ENCODE data around the gene ZCCHC7. TPM values are rescaled to one million over a fixed set of nuclear protein-coding genes. Genes with fewer than 3 reads are reported as not detected.

Gene ZCCHC7
- total RNA-seq, 1 experiment from 2014 or later, result 27.9 TPM

DNA sequence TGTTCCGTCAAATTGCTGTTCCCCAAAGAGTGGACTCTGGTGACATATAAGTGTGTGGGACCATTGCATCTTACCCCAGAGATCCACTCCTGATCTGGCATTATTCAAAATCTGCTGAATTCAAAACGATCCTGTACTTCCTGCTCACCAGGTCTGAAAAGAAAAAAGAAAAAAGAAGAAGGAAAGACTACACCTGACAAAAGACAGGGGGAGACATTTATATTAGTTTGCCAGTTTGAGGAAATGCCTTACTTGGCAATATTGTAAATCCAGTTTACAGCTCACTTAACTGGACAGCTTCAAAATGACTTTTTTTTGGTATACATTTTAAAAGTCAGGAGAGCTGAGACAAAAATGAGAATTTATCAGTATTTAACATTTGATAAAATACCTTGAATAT, 287.1 kb downstream of the ZCCHC7 start:
- no peak overlapping the region for H3K4me3 ChIP-seq (ENCODE audit: low read depth, low read length, poor library complexity, severe bottlenecking)
- H3K27ac ChIP-seq (ENCODE audit: low read depth, low read length, poor library complexity, severe bottlenecking), result no peak overlapping the region
- no peaks in the 10 kb centered on the region for H3K9me3 ChIP-seq (ENCODE audit: low read depth, low read length, poor library complexity, severe bottlenecking)
- POLR2A ChIA-PET (ENCODE audit: low non-redundant PET), result no interaction called here
- no TSS peak for BruUV-seq (replicated peaks)
- no peaks in the 10 kb centered on the region for H3K36me3 ChIP-seq (ENCODE audit: insufficient read depth, low read length, poor library complexity, severe bottlenecking)
- DNase-seq (ENCODE audit: low spot score), result no peak
- no peak for TF ChIP-seq EZH2 (IDR thresholded peaks at IDR 0.05; ENCODE audit: borderline replicate concordance, low read depth, low read length, poor library complexity, severe bottlenecking)
- TF ChIP-seq, protein P1, sequence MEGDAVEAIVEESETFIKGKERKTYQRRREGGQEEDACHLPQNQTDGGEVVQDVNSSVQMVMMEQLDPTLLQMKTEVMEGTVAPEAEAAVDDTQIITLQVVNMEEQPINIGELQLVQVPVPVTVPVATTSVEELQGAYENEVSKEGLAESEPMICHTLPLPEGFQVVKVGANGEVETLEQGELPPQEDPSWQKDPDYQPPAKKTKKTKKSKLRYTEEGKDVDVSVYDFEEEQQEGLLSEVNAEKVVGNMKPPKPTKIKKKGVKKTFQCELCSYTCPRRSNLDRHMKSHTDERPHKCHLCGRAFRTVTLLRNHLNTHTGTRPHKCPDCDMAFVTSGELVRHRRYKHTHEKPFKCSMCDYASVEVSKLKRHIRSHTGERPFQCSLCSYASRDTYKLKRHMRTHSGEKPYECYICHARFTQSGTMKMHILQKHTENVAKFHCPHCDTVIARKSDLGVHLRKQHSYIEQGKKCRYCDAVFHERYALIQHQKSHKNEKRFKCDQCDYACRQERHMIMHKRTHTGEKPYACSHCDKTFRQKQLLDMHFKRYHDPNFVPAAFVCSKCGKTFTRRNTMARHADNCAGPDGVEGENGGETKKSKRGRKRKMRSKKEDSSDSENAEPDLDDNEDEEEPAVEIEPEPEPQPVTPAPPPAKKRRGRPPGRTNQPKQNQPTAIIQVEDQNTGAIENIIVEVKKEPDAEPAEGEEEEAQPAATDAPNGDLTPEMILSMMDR (conservative IDR thresholded peaks at IDR 0.05; ENCODE audit: low read depth, low read length), result peak; percentile 43; the same call in 1 of the 2 replicates
- H3K27me3 ChIP-seq (replicated peaks; ENCODE audit: insufficient read depth, low read depth, low read length, poor library complexity), result no peaks in the 10 kb centered on the region
- CTCF ChIA-PET, result interaction anchor here (0.7 kb wide), 1 partner anchor 23 kb away, joined by 3 read pairs; no protein-coding TSS in a partner anchor
- intact Hi-C loops (cut with micrococcal nuclease; ENCODE audit: unreplicated experiment), result no loop called here
- no peaks in the 10 kb centered on the region for H3K4me1 ChIP-seq (ENCODE audit: insufficient read depth, low read length, poor library complexity, severe bottlenecking)

Other genes with a start within 250 kb of the ZCCHC7 start
- 3.3 and 5.5 TPM in 2 replicates for gene PAX5, start 86.3 kb upstream of the ZCCHC7 start, total RNA-seq (2021)

Data from A673 (cell line).